Thyroid gland (tissue), 4 donors: ENCODE measurements around the gene GPR150. TPM values are rescaled to one million over a fixed set of nuclear protein-coding genes. Genes with fewer than 3 reads are reported as not detected.

Experiments used
- DNase-seq, 2 donors: peaks; one replicate each; pipeline ENCODE4 v3.0.0-alpha.2; 2019
- H3K27ac ChIP-seq, 3 donors: fragments of 200-600 bp; sonication (generic); 1 replicate in 2 of 3; 2 replicates in 1 of 3; pipeline ENCODE4 v1.5.1; 2016 to 2019; ENCODE audit warnings: mild to moderate bottlenecking in 1 of 3, moderate library complexity in 1 of 3
- H3K27me3 ChIP-seq: fragments of 200-600 bp; sonication (generic); one replicate; pipeline ENCODE4 v1.5.1; 2019
- H3K36me3 ChIP-seq, 2 donors: fragments of 200-600 bp; sonication (generic); one replicate each; pipeline ENCODE4 v1.5.1; 2016 to 2019
- H3K4me1 ChIP-seq, 2 donors: fragments of 200-600 bp; sonication (generic); one replicate each; pipeline ENCODE4 v1.5.1; 2017 to 2019
- H3K4me3 ChIP-seq, 3 donors: fragments of 200-600 bp; sonication (generic); replicated peaks in 1 of 3; 1 replicate in 2 of 3; 2 replicates in 1 of 3; pipeline ENCODE4 v1.5.1; 2016; ENCODE audit warnings: mild to moderate bottlenecking in 1 of 3
- H3K9me3 ChIP-seq: fragments of 200-600 bp; sonication (generic); one replicate; pipeline ENCODE4 v1.5.1; 2017
- POLR2A ChIP-seq, 2 donors: fragments of 450-650 bp; IDR thresholded peaks; one replicate each; pipeline ENCODE4 v1.6.1; 2017; ENCODE audit warnings: antibody characterized with exemption in 2 of 2, mild to moderate bottlenecking in 2 of 2, moderate library complexity in 1 of 2
- whole genome bisulfite sequencing, 2 donors: methylation state at CpG; one replicate each; pipeline ENCODE4 v1.1.5; 2017; 5-methylcytosine and 5-hydroxymethylcytosine counted together
- intact Hi-C: fragments of 100-400 bp; cut with DNase I; formaldehyde crosslinking; loops from one replicate; pipeline ENCODE4 v1.15.1; 2023
- total RNA-seq, 4 donors: library from RNA; depleted of rRNA; stranded (reverse); fragments of >200 nt; gene quantifications; one replicate each; pipeline ENCODE4 v1.2.3, GENCODE V29; 2016
- TF ChIP-seq, protein P1 (sequence below), 6 experiments: fragments of 200-600 bp in 3 of 6; fragments of 450-650 bp in 3 of 6; sonication (generic) in 3 of 6; IDR thresholded peaks; one replicate each; pipeline ENCODE4 v1.5.1; 2016 to 2019; ENCODE audit warnings: antibody characterized with exemption in 6 of 6, mild to moderate bottlenecking in 2 of 6, inconsistent platforms in 1 of 6, moderate library complexity in 1 of 6

Gene GPR150
- total RNA-seq, 4 donors from 2014 or later, result 0.42 TPM; not detected in 3

DNA sequence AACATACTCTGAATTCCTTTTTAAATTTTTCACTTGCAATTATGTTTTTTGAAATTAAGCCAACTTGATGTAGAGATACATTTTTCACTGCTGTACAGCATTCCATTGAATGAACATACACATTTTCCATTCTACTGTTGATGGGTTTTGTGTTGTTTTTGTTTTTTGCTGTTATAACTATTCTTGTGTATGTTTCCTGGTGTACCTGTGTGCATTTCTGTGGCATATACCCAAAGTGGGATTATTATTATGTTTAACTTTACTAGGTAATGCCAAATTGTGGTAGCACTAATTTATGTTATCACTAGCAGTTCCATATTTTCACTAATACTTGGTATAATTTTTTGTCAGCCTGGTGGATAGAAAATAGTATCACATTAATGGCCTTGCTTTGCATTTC is 29.4 kb downstream of the GPR150 start:
- DNase-seq, result no peak
- H3K27ac ChIP-seq, result no peak overlapping the region
- H3K4me1 ChIP-seq, result peaks cover 3 to 12% of the 10 kb centered on the region in 2 donors
- no peaks in the 10 kb centered on the region for H3K9me3 ChIP-seq
- no peak for TF ChIP-seq POLR2A (IDR thresholded peaks at IDR 0.05)
- TF ChIP-seq, protein P1, sequence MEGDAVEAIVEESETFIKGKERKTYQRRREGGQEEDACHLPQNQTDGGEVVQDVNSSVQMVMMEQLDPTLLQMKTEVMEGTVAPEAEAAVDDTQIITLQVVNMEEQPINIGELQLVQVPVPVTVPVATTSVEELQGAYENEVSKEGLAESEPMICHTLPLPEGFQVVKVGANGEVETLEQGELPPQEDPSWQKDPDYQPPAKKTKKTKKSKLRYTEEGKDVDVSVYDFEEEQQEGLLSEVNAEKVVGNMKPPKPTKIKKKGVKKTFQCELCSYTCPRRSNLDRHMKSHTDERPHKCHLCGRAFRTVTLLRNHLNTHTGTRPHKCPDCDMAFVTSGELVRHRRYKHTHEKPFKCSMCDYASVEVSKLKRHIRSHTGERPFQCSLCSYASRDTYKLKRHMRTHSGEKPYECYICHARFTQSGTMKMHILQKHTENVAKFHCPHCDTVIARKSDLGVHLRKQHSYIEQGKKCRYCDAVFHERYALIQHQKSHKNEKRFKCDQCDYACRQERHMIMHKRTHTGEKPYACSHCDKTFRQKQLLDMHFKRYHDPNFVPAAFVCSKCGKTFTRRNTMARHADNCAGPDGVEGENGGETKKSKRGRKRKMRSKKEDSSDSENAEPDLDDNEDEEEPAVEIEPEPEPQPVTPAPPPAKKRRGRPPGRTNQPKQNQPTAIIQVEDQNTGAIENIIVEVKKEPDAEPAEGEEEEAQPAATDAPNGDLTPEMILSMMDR (IDR thresholded peaks at IDR 0.05), result no peak
- no peak overlapping the region for H3K4me3 ChIP-seq
- no peaks in the 10 kb centered on the region for H3K36me3 ChIP-seq
- intact Hi-C loops, result loop anchor here (10.0 kb wide), 2 partner anchors 686 to 956 kb away; no protein-coding TSS in a partner anchor
- no peaks in the 10 kb centered on the region for H3K27me3 ChIP-seq

DNA sequence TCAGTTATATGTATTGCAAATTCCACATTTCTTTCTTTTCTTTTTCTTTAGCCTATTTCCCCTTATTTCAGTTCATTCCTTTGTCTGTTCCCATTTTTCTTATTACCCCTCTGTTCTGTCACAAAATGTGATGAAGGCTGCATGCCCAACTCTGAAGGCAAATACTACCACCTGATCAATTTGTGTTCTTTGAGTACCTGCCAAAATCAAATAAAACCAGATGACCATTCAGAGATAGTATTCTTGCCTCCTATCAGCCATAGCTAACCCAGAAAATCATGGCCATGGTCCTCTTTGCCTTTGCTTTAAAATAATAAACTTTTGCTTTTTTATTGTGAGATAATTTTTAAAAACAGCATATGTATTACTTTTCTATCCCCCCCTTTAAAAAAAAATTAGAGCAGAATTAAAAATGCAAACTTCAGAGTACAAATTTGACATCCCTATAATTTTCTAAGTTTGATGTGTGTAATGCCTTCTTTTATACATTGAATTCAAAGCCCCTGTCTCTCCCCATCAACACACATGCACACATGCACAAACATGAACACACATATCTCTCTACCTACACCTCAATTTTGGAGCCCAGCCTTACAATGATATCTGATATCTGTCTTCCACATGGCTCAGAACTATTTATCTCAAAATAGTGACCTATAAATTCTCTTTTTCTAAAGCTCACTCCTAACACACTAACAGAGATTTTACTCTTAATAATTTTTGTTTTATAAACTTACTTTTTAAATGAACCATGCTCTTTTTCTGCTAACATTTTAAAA is 30.1 kb downstream of the GPR150 start:
- TF ChIP-seq, protein P1 (IDR thresholded peaks at IDR 0.05), result no peak
- no peak for TF ChIP-seq POLR2A (IDR thresholded peaks at IDR 0.05)
- Histone ChIP-seq H3K4me3 (no peak overlapping the region), H3K4me1 (peaks cover 3 to 9% of the 10 kb centered on the region in 2 donors), H3K27me3 (no peaks in the 10 kb centered on the region), H3K9me3 (no peaks in the 10 kb centered on the region), H3K36me3 (no peaks in the 10 kb centered on the region), H3K27ac (no peak overlapping the region)
- no peak for DNase-seq
- intact Hi-C loops, result loop anchor here (10.0 kb wide), 3 partner anchors 125 to 955 kb away; no protein-coding TSS in a partner anchor

DNA sequence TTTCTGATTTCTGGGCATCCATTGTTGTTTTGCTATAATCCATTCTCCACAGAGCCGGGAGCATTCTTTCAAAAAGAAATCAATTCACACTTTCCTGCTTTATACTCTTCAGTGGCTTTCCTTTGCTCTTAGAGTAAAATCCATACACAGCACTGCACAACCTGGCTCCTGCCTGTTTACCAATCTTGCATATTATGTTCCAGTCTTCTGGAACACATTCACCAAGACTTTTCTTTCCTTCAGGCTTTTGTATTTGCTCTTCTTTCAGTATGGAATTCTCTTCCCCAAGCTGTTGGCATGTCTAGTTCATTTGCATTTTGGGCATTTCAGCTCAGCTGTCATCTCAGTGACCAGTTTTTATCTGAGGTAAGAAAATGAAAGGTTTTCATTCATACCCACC is 33.0 kb downstream of the GPR150 start:
- Histone ChIP-seq H3K36me3 (no peaks in the 10 kb centered on the region), H3K4me1 (peaks cover 0 to under 1% of the 10 kb centered on the region in 2 donors), H3K4me3 (no peak overlapping the region), H3K27ac (no peak overlapping the region), H3K9me3 (no peaks in the 10 kb centered on the region), H3K27me3 (no peaks in the 10 kb centered on the region)
- TF ChIP-seq, protein P1 (IDR thresholded peaks at IDR 0.05), result no peak
- no peak for TF ChIP-seq POLR2A (IDR thresholded peaks at IDR 0.05)
- 80 to 91% methylated on average over 1 of the region's 1 CpG for WGBS, 2 donors
- intact Hi-C loops, result loop anchor here (10.0 kb wide), 1 partner anchor 122 kb away; no protein-coding TSS in a partner anchor
- DNase-seq, result no peak

DNA sequence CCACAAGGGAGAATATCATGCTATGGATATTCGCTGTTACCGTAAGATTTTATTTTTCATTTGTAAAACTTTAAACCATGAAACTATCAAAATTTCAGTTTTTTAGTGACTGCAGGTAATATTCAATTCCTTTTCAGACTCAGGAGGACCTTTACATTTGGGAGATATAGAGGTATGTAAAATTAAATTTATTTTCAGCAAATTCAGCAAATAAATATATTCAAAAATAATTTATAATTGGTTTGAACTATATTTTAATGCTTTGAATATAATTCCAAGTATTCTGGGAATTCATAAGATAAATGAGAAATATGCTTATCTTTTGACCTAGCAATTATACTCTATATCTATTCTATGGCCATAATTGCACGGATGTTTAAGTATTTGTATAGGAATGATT is 34.3 kb downstream of the GPR150 start:
- intact Hi-C loops, result loop anchor here (10.0 kb wide), 1 partner anchor 121 kb away; no protein-coding TSS in a partner anchor
- H3K4me1 ChIP-seq, result no peaks in the 10 kb centered on the region

More for the DNA sequence above, 34.3 kb downstream of the GPR150 start:
- no peaks in the 10 kb centered on the region for H3K9me3 ChIP-seq
- 96 to 97% methylated on average over 3 of the region's 3 CpGs for WGBS, 2 donors
- no peaks in the 10 kb centered on the region for H3K27me3 ChIP-seq
- no peak overlapping the region for H3K27ac ChIP-seq
- H3K4me3 ChIP-seq, result no peak overlapping the region
- no peak for DNase-seq
- TF ChIP-seq, protein P1 (IDR thresholded peaks at IDR 0.05), result no peak
- no peak for TF ChIP-seq POLR2A (IDR thresholded peaks at IDR 0.05)
- H3K36me3 ChIP-seq, result no peaks in the 10 kb centered on the region
